Measurements from ENCODE around the gene CLTA. TPM values are rescaled to one million over a fixed set of nuclear protein-coding genes. Genes with fewer than 3 reads are reported as not detected.

CLTA gene
- 252 TPM for polyA plus RNA-seq
- long read RNA-seq, donor 1, transcript CLTA-202 (5 exons, 1,073 nt): major isoform, 98 of 99 reads
- long read RNA-seq, donor 1, partial matches to known transcripts: 0 of 99 reads
- long read RNA-seq, donor 1, other reads (novel, unspliced or antisense): 0 of 99 reads
- long read RNA-seq, donor 2, transcript CLTA-202 (5 exons, 1,073 nt): major isoform, 181 of 217 reads
- long read RNA-seq, donor 2, partial matches to known transcripts: 34 of 217 reads
- long read RNA-seq, donor 2, other reads (novel, unspliced or antisense): 0 of 217 reads
- long read RNA-seq, donor 3: 0 reads
- long read RNA-seq, donor 4, transcript CLTA-202 (5 exons, 1,073 nt): major isoform, 31 of 31 reads
- long read RNA-seq, donor 4, partial matches to known transcripts: 0 of 31 reads
- long read RNA-seq, donor 4, other reads (novel, unspliced or antisense): 0 of 31 reads
- long read RNA-seq, donor 5, transcript CLTA-202 (5 exons, 1,073 nt): major isoform, 78 of 94 reads
- long read RNA-seq, donor 5, partial matches to known transcripts: 12 of 94 reads
- long read RNA-seq, donor 5, other reads (novel, unspliced or antisense): 0 of 94 reads
- long read RNA-seq, donor 6, transcript CLTA-202 (5 exons, 1,073 nt): major isoform, 140 of 196 reads
- long read RNA-seq, donor 6, partial matches to known transcripts: 54 of 196 reads
- long read RNA-seq, donor 6, other reads (novel, unspliced or antisense): 0 of 196 reads
- long read RNA-seq, donor 7, transcript CLTA-202 (5 exons, 1,073 nt): major isoform, 53 of 64 reads
- long read RNA-seq, donor 7, partial matches to known transcripts: 9 of 64 reads
- long read RNA-seq, donor 7, other reads (novel, unspliced or antisense): 0 of 64 reads
- long read RNA-seq, donor 8, transcript CLTA-202 (5 exons, 1,073 nt): major isoform, 158 of 186 reads
- long read RNA-seq, donor 8, partial matches to known transcripts: 24 of 186 reads
- long read RNA-seq, donor 8, other reads (novel, unspliced or antisense): 0 of 186 reads
- long read RNA-seq, donor 9, transcript CLTA-202 (5 exons, 1,073 nt): major isoform, 161 of 245 reads
- long read RNA-seq, donor 9, partial matches to known transcripts: 81 of 245 reads
- long read RNA-seq, donor 9, other reads (novel, unspliced or antisense): 0 of 245 reads
- long read RNA-seq, donor 10, transcript CLTA-202 (5 exons, 1,073 nt): major isoform, 188 of 221 reads
- long read RNA-seq, donor 10, partial matches to known transcripts: 28 of 221 reads
- long read RNA-seq, donor 10, other reads (novel, unspliced or antisense): 5 of 221 reads
- long read RNA-seq, donor 11, transcript CLTA-202 (5 exons, 1,073 nt): major isoform, 110 of 132 reads
- long read RNA-seq, donor 11, partial matches to known transcripts: 19 of 132 reads
- long read RNA-seq, donor 11, other reads (novel, unspliced or antisense): 0 of 132 reads

GRCh38 chr9:36190388-36191289, at the start of gene CLTA:
CLTA (plus strand) TSS chr9:36190921; CDS start chr9:36191057, 136 bp downstream.
- Histone ChIP-seq H3K27me3 (ENCODE audit: control insufficient read depth, insufficient read depth, low read length) (no peaks in the 10 kb centered on the region), H3K4me3 (ENCODE audit: low read length) (peak within 1 kb of the TSS; percentile 71), H3K4me1 (ENCODE audit: control insufficient read depth, insufficient read depth, low read length) (peaks cover 12% of the 10 kb centered on the region), H3K36me3 (ENCODE audit: control insufficient read depth, insufficient read depth, low read length) (peaks cover 2% of the 10 kb centered on the region), H3K9me3 (ENCODE audit: control insufficient read depth, low read depth, low read length) (no peaks in the 10 kb centered on the region), H3K27ac (ENCODE audit: low read length) (peak within 1 kb of the TSS; percentile 93)
- DNase-seq: peak; percentile 98 to 99
- WGBS (ENCODE audit: insufficient coverage, low lambda C conversion rate): 0% methylated on average over 1 of the region's 68 CpGs

GRCh38 chr9:36141288-36141687, 49.4 kb upstream of the CLTA start:
- Histone ChIP-seq H3K4me1 (ENCODE audit: control insufficient read depth, insufficient read depth, low read length) (peaks cover 25% of the 10 kb centered on the region), H3K27ac (ENCODE audit: low read length) (no peak overlapping the region)
- WGBS (ENCODE audit: insufficient coverage, low lambda C conversion rate): no CpG with 5 or more reads among the region's 4 CpGs

GRCh38 chr9:36141761-36142160, 49.0 kb upstream of the CLTA start:
- 100% methylated on average over 1 of the region's 7 CpGs for WGBS (ENCODE audit: insufficient coverage, low lambda C conversion rate)
- H3K27ac ChIP-seq (ENCODE audit: low read length): no peak overlapping the region
- H3K27me3 ChIP-seq (ENCODE audit: control insufficient read depth, insufficient read depth, low read length): peaks cover 17% of the 10 kb centered on the region
- DNase-seq: no peak
- peaks cover 13% of the 10 kb centered on the region for H3K9me3 ChIP-seq (ENCODE audit: control insufficient read depth, low read depth, low read length)
- no peak overlapping the region for H3K4me3 ChIP-seq (ENCODE audit: low read length)
- peaks cover 25% of the 10 kb centered on the region for H3K4me1 ChIP-seq (ENCODE audit: control insufficient read depth, insufficient read depth, low read length)
- H3K36me3 ChIP-seq (ENCODE audit: control insufficient read depth, insufficient read depth, low read length): peaks cover 4% of the 10 kb centered on the region

More at GRCh38 chr9:36141288-36141687, 49.4 kb upstream of the CLTA start:
- H3K4me3 ChIP-seq (ENCODE audit: low read length): no peak overlapping the region
- peaks cover 10% of the 10 kb centered on the region for H3K9me3 ChIP-seq (ENCODE audit: control insufficient read depth, low read depth, low read length)
- peaks cover 4% of the 10 kb centered on the region for H3K36me3 ChIP-seq (ENCODE audit: control insufficient read depth, insufficient read depth, low read length)
- DNase-seq: no peak
- H3K27me3 ChIP-seq (ENCODE audit: control insufficient read depth, insufficient read depth, low read length): peaks cover 17% of the 10 kb centered on the region

GRCh38 chr9:36142510-36143244, 48.0 kb upstream of the CLTA start:
- peaks cover 14% of the 10 kb centered on the region for H3K9me3 ChIP-seq (ENCODE audit: control insufficient read depth, low read depth, low read length)
- peaks cover 7% of the 10 kb centered on the region for H3K36me3 ChIP-seq (ENCODE audit: control insufficient read depth, insufficient read depth, low read length)
- no peak overlapping the region for H3K4me3 ChIP-seq (ENCODE audit: low read length)
- peak in 1 of 2 donors; percentile 73 for DNase-seq
- peak overlapping the region; percentile 48 for H3K27ac ChIP-seq (ENCODE audit: low read length)
- WGBS (ENCODE audit: insufficient coverage, low lambda C conversion rate): 40% methylated on average over 1 of the region's 12 CpGs
- H3K4me1 ChIP-seq (ENCODE audit: control insufficient read depth, insufficient read depth, low read length): peaks cover 17% of the 10 kb centered on the region
- peaks cover 8% of the 10 kb centered on the region for H3K27me3 ChIP-seq (ENCODE audit: control insufficient read depth, insufficient read depth, low read length)

GRCh38 chr9:36143245-36143641, 47.5 kb upstream of the CLTA start:
- DNase-seq: no peak
- Histone ChIP-seq H3K36me3 (ENCODE audit: control insufficient read depth, insufficient read depth, low read length) (peaks cover 8% of the 10 kb centered on the region), H3K4me1 (ENCODE audit: control insufficient read depth, insufficient read depth, low read length) (peaks cover 16% of the 10 kb centered on the region), H3K9me3 (ENCODE audit: control insufficient read depth, low read depth, low read length) (peaks cover 14% of the 10 kb centered on the region), H3K27ac (ENCODE audit: low read length) (peak overlapping the region; percentile 48), H3K27me3 (ENCODE audit: control insufficient read depth, insufficient read depth, low read length) (peaks cover 6% of the 10 kb centered on the region), H3K4me3 (ENCODE audit: low read length) (no peak overlapping the region)
- no CpG with 5 or more reads among the region's 13 CpGs for WGBS (ENCODE audit: insufficient coverage, low lambda C conversion rate)

- WGBS (ENCODE audit: insufficient coverage, low lambda C conversion rate): 100% methylated on average over 1 of the region's 12 CpGs
- Histone ChIP-seq H3K4me3 (ENCODE audit: low read length) (no peak overlapping the region), H3K27ac (ENCODE audit: low read length) (no peak overlapping the region), H3K27me3 (ENCODE audit: control insufficient read depth, insufficient read depth, low read length) (no peaks in the 10 kb centered on the region), H3K36me3 (ENCODE audit: control insufficient read depth, insufficient read depth, low read length) (peaks cover 11% of the 10 kb centered on the region), H3K4me1 (ENCODE audit: control insufficient read depth, insufficient read depth, low read length) (peaks cover 22% of the 10 kb centered on the region), H3K9me3 (ENCODE audit: control insufficient read depth, low read depth, low read length) (peaks cover 14% of the 10 kb centered on the region)
- no peak for DNase-seq
Observed at GRCh38 chr9:36144309-36145232, 46.1 kb upstream of the CLTA start.

GRCh38 chr9:36145970-36146369, 44.8 kb upstream of the CLTA start:
- WGBS (ENCODE audit: insufficient coverage, low lambda C conversion rate): no CpG with 5 or more reads among the region's 4 CpGs
- DNase-seq: no peak
- H3K9me3 ChIP-seq (ENCODE audit: control insufficient read depth, low read depth, low read length): peaks cover 14% of the 10 kb centered on the region
- no peak overlapping the region for H3K27ac ChIP-seq (ENCODE audit: low read length)
- no peak overlapping the region for H3K4me3 ChIP-seq (ENCODE audit: low read length)
- peaks cover 15% of the 10 kb centered on the region for H3K36me3 ChIP-seq (ENCODE audit: control insufficient read depth, insufficient read depth, low read length)
- no peaks in the 10 kb centered on the region for H3K27me3 ChIP-seq (ENCODE audit: control insufficient read depth, insufficient read depth, low read length)
- H3K4me1 ChIP-seq (ENCODE audit: control insufficient read depth, insufficient read depth, low read length): peaks cover 19% of the 10 kb centered on the region

- Histone ChIP-seq H3K27me3 (ENCODE audit: control insufficient read depth, insufficient read depth, low read length) (no peaks in the 10 kb centered on the region), H3K4me1 (ENCODE audit: control insufficient read depth, insufficient read depth, low read length) (peaks cover 19% of the 10 kb centered on the region), H3K4me3 (ENCODE audit: low read length) (no peak overlapping the region), H3K27ac (ENCODE audit: low read length) (no peak overlapping the region), H3K9me3 (ENCODE audit: control insufficient read depth, low read depth, low read length) (peaks cover 14% of the 10 kb centered on the region), H3K36me3 (ENCODE audit: control insufficient read depth, insufficient read depth, low read length) (peaks cover 21% of the 10 kb centered on the region)
- WGBS (ENCODE audit: insufficient coverage, low lambda C conversion rate): no CpG with 5 or more reads among the region's 10 CpGs
- no peak for DNase-seq
Observed at GRCh38 chr9:36146651-36147050, 44.1 kb upstream of the CLTA start.
